GM10266 (cell line): ENCODE data around the gene C9orf72.

Source experiments
- DNase-seq: peaks from one replicate; pipeline ENCODE4 v3.0.0; 2012; ENCODE audit errors: extremely low spot score
- CTCF ChIP-seq: IDR thresholded peaks from 2 replicates; pipeline ENCODE4 v1.5.1; 2012; ENCODE audit warnings: mild to moderate bottlenecking, low read depth; ENCODE audit not compliant: control insufficient read depth, insufficient read depth; ENCODE audit errors: missing control alignments

Gene C9orf72

GRCh38 chr9:27564670-27565069 lies 8.6 kb downstream of the C9orf72 start:
- TF ChIP-seq CTCF: no peak
- DNase-seq: no peak

- no peak for DNase-seq
- no peak for TF ChIP-seq CTCF
Measured at GRCh38 chr9:27563738-27564430, 9.4 kb downstream of the C9orf72 start.

GRCh38 chr9:27561685-27562084 lies 11.6 kb downstream of the C9orf72 start:
- TF ChIP-seq CTCF: no peak
- no peak for DNase-seq

- no peak for TF ChIP-seq CTCF
- DNase-seq: no peak
Measured at GRCh38 chr9:27560457-27560856, 12.8 kb downstream of the C9orf72 start.

- DNase-seq: no peak
- TF ChIP-seq CTCF: no peak
Measured at GRCh38 chr9:27558307-27558706, 15.0 kb downstream of the C9orf72 start.

- TF ChIP-seq CTCF: no peak
- no peak for DNase-seq
Measured at GRCh38 chr9:27556470-27556869, 16.8 kb downstream of the C9orf72 start.

- TF ChIP-seq CTCF: no peak
- DNase-seq: no peak
Measured at GRCh38 chr9:27554712-27555111, 18.6 kb downstream of the C9orf72 start.
